RKO (cell line): Measurements from ENCODE around the gene ATXN1L.
"Not testable (repeated sequence)": the region's sequence is repeated elsewhere in the genome, so short reads cannot be mapped to it uniquely, and the experiment has no call there.

Source experiments
- DNase-seq: peaks from one replicate; pipeline ENCODE4 v3.0.0-alpha.2; 2016; ENCODE audit warnings: low spot score

Gene ATXN1L, protein sequence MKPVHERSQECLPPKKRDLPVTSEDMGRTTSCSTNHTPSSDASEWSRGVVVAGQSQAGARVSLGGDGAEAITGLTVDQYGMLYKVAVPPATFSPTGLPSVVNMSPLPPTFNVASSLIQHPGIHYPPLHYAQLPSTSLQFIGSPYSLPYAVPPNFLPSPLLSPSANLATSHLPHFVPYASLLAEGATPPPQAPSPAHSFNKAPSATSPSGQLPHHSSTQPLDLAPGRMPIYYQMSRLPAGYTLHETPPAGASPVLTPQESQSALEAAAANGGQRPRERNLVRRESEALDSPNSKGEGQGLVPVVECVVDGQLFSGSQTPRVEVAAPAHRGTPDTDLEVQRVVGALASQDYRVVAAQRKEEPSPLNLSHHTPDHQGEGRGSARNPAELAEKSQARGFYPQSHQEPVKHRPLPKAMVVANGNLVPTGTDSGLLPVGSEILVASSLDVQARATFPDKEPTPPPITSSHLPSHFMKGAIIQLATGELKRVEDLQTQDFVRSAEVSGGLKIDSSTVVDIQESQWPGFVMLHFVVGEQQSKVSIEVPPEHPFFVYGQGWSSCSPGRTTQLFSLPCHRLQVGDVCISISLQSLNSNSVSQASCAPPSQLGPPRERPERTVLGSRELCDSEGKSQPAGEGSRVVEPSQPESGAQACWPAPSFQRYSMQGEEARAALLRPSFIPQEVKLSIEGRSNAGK

DNA sequence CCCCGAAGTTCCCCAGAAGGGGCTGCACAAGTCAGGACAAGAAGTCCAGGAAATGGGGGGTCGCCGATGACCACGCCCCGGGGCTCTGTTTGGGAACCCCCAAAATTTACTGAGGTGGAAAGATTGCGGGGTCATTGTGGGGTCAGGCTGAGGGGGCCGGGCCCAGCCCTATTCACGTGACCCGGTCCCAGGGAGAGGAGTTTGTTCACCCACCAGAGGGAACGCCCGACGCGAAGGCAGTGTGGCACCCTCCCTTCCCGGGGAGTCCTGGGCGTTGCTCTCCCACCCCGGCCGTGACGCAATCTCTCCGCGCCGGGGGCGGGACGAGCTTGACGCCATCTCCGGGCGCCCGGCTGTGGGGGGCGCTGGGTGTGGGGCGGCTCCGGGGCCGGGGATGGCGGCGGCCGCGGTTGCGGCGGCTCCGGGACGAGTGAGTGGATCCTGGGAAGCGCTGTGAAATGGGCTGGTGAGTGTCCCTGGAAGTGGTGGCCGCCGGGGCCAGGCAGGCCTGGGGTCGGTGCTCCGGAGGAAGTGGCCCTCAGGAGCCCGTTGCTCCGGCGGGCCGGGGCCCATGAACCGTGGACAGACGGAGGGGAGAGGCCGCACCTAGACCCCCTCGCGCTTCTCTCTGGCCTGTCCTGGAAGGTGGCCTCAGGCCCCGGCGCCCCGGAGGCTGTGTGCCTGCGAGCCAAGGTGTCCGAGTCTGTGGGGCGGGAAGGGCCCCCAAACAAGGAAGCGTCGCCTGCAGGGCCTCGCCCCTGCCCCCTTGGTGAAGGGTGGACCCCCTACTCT lies at the start of gene ATXN1L:
TSS of gene ATXN1L (plus strand) at position 338 of the 792 bp plus-strand sequence. CDS start 3,765 bp downstream, outside the sequence.
- DNase-seq, result peak; percentile 91

DNA sequence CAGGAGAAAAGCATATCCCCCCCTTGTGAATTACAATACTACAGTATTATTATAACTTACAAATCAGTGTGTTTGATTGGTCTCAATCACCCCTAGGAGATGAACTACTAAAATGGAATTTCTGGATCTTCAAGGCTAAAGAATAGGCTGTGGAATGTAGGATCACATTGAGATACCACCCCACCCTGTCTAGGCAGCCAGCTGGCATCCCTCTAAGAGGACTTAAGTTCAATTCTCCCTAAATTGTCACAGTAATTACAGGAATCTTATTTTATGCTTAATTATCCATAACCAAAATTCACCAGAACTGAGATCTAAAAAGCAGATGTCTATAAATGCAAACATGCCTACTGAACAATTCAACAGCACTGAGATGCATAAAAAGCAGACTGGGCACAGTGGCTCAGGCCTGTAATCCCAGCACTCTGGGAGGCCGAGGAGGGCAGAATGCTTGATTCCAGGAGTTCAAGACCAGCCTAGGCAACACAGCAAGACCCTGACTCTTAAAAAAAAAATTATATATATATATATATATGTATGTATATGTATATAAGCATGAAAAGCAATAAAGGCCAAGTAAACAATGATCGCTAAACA lies 49.2 kb upstream of the ATXN1L start:
- DNase-seq, result no peak

DNA sequence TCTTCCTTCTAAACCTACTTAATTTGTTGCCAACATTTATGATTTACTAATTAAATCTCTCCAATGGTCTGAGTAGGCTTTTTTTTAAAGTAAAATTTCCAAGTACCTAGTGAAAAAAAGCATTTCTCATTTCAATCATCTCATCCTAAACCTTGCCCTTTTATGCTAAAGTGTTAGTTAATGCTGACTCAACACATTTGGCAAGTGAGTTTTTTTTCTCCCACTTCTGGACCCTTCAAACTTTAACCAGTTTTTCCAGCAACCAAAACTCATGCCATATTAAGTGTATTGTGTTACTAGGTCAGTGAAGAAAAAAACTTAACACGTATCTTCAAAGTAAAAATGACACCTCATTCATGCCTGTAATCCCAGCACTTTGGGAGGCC lies 42.5 kb upstream of the ATXN1L start:
- DNase-seq, result no peak

DNA sequence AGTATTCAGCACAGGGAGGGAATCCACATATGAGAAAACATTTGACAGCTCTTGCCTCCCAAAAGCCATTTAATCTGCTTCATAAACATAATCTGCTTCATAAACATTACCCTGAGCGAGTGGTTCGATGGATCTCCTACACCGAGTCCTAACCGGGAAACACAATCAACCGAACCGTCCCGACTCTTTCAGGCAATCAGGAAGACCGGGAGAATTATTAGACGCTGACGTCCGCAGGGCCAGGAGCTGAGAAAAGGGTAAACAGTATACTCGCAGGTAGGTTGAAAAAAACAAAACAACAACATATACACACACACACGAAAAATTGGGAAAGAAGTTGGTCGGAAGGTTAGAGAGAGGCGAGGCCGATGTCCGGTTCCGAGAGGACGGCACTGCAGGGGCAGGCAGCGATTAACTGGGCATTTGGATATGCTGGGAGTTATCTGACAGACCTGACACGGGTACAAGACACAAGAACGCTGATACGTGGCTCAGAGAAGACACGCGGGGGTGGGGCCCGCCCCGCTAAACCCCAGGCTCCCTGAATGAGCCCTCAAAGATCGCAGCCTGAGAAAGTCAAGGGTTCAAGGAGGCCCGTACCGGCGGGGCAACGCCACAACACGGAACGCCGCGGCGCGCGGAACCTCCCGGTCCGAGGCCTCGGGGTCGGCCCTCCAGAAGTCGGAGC lies 37.7 kb upstream of the ATXN1L start:
- peak; percentile 57 for DNase-seq

DNA sequence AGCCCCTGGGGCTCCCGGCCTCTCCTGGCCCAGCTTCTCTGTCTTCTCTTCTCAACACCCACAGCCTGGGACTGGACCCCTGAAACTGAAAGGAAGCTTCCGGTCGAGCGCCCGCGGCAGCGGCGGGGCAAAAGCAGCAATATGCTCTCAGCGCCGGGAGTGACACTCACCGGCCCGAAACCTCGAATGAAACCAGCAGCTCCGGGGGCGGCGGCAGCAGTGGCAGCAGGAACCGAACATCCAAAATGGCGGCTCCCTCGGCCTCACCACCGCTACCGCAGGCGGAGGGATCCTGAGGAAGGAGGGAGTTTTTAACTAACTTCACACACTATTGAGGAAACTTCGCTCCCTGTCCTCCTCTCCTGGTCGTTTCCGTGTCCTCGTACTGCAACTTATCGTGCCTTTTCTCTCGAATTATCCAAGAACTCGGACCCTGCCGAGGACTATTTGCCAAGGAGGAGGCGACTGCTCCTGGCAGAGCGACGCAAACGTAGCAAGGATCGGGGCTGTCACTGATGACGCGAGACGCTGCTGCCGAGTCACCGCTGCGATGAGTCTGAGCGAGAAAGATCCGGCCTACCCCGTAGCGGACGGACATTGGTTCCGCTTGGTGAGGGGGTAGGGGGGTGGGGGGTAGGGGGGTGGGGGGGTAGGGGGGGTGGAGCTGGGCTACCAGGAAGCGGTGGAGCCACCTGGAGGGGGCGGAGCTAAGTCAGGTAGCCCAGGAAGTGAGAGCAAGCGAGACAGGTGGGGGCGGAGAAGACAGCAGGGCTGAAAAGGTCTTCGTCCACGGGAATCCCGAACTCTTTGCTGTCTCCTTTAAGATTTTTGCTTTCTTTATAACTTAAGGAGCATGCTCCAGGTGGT lies 37.0 kb upstream of the ATXN1L start, which contains the start of gene AP1G1:
TSS of gene AP1G1 (minus strand) at position 242 of the 867 bp plus-strand sequence. CDS start 19,355 bp downstream, outside the sequence.
- DNase-seq, result peak; percentile 98

DNA sequence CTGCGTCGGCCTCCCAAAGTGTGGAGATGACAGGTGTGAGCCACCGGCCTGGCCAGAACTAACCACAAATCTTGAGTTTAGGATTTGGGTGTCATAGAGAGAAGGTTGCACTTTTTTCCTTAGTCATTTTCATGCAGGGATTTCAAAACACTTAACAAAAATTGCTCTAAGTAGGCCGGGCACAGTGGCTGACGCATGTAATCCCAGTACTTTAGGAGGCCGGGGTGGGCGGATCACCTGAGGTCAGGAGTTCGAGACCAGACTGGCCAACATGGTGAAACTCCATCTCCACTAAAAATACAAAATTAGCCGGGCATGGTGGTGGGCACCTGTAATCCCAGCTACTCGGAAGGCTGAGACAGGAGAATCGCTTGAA lies 35.6 kb upstream of the ATXN1L start:
- DNase-seq, result not testable (repeated sequence)

DNA sequence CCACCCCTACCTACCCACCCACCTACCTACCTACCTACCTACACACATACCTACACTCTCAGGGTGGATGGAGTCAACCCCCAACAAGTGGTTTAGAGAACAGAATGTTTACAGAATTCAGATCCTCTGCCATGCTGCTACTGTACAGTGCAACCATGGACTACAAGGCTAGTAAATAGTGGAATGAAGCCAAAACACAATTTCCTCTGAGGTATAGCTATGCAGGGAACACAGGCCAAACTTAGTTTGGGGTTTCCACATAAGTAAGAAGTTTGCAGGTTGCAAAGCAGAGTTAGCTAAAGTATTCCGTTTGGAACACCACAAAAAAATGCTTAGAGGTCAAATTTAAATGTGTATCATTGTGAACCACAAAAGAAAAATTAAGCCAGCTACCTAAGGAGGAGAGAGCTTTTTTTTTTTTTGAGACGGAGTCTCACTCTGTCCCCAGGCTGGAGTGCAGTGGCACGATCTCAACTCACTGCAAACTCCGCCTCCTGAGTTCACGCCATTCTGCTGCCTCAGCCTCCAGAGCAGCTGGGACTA lies 34.4 kb upstream of the ATXN1L start:
- DNase-seq, result no peak

DNA sequence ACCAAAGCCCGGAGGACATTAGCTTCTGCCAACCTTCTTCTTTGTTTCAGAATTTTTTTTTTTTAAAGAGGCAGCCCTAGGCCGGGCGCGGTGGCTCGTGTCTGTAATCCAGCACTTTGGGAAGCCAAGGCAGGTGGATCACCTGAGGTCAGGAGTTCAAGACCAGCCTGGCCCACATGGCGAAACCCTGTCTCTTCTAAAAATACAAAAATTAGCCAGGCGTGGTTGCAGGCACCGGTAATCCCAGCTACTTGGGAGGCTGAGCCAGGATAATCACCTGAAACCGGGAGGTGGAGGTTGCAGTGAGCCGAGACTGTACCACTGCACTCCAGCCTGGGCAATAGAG lies 28.6 kb upstream of the ATXN1L start:
- DNase-seq, result not testable (repeated sequence)

DNA sequence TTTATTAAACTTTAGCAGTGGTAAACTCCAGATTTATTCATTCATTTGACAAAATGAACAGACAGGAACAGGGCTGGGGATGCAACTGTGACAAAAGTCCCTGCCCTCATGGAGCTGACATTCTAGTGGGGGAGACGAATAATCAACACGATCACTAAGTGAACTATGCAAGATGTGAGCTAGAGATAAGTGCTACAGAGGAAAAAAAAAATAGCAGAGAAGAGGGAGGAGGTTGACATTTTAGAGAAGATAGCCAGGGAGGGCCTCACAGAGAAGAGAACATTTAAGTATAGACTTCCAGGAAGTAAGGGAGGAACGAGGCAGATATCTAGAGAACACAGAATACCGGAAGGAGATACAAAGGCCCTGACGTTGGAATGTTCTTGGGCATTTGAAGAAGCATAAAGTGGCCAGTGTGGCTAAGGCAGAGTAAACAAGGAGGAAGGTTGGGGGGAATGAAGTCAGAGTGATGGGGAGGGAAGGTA lies 19.2 kb upstream of the ATXN1L start:
- DNase-seq, result no peak

DNA sequence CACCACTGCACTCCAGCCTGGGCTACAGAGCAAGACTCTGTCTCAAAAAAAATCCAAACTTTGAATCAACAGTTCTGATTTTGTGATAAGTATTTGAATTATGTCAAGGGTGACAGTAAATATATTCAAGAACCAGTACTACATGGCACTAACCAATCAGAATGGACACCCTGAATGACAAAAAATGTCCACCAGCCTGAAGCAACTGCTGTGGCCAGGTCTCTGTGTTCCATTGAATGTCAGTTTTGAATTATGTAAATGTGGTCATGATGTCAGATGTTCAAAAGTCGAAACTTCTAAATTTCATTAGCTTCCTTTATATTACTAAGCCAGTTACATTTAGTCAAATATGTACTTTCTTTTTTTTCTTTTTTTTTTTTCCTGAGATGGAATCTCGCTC lies 15.4 kb upstream of the ATXN1L start:
- no peak for DNase-seq

DNA sequence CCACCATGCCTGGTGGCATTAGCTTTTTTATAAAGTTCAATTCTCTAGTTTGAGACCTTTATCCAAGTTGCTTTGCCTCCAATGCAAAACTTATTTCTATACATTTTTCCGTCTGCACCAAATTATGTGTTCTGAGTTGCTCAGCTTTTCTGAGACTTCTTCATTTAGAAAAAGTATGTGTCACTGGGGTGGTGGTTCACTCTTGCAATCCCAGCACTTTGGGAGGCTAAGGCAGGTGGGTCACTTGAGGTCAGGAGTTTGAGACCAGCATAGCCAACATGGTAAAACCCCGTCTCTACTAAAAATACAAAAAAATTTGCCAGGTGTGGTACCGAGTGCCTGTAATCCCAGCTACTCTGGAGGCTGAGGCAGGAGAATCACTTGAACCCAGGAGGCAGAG lies 14.1 kb upstream of the ATXN1L start:
- DNase-seq, result not testable (repeated sequence)

DNA sequence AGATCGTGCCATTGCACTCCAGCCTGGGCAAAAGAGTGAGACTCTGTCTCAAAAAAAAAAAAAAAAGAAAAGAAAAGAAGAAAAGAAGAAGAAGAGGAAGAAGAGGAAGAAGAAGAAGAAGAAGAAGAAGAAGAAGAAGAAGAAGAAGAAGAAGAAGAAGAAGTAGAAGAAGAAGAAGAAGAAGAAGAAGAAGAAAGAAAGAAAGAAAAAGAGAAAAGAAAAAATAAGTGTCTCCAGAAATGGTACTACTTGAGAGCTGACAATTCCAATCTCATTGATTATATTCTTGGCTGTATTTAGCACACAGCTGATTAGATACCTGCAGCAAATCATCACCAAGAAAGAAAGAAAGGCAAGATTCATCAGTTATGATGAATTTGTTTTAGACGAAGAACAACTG lies 13.7 kb upstream of the ATXN1L start:
- not testable (repeated sequence) for DNase-seq

DNA sequence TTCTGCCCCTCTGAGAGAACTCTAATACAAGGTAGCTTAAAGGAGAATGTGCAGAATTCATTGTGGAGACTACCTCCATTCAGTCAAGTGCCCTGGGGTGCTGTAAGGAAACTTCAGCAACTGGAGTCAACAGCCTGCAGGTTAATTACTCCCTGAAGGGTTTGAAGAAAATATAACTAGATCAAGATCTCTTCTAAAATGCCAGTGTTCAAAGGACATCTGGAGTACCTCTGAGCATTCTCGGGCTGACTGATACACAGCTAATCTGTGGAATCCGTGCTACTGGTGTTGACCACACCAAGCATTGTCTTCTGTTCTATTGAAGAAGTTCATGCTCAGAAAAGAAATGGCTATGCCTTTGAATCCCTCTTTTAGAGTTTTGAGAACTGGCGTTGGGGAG lies 11.5 kb upstream of the ATXN1L start:
- no peak for DNase-seq

DNA sequence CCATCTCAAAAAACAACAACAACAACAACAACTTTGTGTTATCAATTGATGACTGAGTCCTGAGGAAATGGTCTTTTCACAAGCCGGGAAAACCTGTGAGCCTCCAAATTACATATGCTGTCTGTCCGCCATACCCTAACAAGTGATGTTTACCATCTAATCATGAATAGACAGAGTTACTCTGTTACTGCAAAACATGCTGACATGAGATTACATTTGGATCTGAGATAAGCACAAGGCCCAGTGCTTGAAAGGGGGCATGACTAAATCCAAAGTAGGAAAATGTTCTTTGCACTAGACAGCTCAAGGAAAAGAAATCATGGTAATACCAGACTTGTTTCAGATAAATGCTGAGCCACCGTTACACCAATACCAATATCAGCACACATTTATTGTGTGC lies 8.6 kb upstream of the ATXN1L start:
- no peak for DNase-seq

DNA sequence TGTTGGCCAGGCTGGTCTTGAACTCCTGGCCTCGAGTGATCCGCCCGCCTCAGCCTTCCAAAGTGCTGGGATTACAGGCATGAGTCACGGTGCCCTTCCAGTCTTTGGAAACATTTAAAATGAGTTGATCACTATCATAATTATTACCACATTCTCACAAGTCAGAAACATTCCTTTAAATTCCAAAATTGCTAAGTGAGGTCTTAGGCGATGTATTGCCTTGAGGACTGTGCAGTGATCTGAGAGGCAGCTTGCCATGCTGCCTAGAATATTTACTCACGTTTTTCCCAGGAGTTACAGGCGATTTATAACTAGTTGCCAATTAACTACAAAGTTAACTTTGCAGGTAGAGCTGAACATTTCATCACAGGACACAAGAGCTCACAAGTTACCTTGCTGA lies 5.7 kb upstream of the ATXN1L start:
- DNase-seq, result no peak

DNA sequence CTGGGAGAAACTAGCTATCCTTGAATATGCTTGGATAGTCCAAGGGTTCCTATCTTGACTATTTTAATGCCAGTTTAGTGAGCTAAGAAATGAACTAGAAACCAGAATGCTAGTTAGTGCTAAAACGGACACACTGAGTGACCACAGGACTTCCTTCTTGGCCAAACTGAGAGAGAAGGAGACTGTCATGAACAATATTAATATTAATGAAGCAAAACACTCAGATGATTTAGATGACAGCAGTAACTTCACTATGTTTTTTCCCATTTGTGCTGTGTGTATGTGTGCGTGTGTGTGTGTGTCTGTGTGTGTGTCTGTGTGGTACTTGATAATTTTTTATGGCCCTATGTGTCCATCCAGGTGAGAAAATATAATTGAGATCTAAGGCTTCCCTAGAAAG lies 2.2 kb upstream of the ATXN1L start:
- DNase-seq, result no peak

DNA sequence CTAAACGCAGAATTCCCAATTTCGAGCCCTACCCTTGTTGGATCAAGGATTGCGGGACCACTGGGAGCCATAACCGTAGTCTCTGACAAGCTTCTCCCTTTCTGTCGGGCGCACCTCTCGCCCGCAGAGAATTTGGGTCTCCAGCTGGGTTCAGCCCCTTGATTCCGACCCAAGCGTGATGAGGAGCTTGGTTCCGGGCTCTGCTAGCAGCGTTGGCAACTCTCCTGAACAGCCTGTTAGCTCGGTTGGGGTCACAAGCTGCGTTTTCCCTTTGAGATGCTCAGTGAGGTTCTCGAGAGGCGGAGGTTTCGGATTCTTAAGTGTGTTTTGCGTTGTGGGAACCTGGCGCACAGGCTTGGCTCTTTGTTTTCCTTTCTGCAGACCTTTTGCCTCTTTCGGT lies 655 bp downstream of the ATXN1L start:
- DNase-seq, result no peak

DNA sequence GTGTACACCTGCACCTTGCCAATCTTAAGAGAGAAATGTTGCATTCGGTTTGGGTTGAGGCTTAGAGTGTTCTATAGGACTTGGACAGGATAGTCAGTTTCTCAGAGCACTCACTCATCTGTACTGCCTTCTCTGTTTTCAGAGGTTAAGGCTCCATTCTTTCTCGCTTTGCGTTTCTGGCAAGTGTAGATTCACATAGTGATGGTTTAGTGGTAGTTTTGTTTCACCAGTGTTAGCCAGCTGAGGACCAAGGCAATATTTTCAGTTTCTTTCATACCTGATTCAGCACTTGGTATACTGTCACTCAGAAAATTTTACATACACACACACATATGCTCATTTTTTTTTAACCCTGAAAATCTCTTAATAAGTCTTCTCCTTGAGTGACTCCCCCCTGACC lies 1.3 kb downstream of the ATXN1L start:
- no peak for DNase-seq

DNA sequence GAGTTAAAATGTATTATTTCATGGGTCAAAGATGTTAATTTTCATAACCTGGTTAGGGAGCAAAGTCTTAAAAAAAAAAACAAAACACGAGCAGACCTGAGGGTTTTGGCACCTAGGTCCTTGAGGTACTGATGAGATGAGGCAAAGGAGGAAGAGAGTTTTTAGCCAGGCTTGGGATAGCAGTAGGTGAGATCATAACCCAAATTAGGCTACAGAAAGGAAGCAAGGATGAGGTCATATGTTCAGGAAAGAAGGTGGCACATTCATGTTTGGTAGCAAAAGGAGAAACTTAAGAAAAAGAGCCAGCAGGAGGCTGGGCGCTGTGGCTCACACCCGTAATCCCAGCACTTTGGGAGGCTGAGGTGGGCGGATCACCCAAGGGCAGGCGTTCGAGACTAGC lies 2.8 kb downstream of the ATXN1L start:
- no peak for DNase-seq

DNA sequence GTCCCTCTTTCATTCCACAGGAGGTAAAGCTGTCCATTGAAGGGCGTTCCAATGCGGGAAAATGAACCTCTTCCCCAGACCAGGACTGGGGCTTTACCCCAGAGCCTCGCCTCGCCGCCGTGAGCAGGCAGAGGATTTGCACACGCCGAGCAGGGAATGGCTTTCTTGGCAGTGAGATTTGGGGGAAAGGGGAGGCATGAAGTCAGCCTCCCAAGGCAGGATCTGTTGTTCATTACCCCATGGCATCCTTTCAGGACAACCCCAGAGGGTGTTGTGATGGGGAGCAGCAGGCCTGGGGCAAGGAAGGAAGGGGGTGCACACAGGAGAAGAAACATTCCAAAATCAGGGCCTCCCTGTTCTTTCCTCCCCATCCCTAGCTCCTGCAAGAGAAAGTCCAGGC lies 6.0 kb downstream of the ATXN1L start:
- no peak for DNase-seq
